GDM1 (cell line): Measurements from ENCODE around the gene PIK3CD.
"Not testable (repeated sequence)": the region's sequence is repeated elsewhere in the genome, so short reads cannot be mapped to it uniquely, and the experiment has no call there.

Experiments used
- DNase-seq: peaks from one replicate; lab custom pipeline; 2025; lab: John Stamatoyannopoulos, UW

PIK3CD gene

GRCh38 chr1:9621032-9621431, 30.5 kb upstream of the PIK3CD start:
- no peak for DNase-seq

- no peak for DNase-seq
Observed at GRCh38 chr1:9624081-9624480, 27.4 kb upstream of the PIK3CD start.

DNA sequence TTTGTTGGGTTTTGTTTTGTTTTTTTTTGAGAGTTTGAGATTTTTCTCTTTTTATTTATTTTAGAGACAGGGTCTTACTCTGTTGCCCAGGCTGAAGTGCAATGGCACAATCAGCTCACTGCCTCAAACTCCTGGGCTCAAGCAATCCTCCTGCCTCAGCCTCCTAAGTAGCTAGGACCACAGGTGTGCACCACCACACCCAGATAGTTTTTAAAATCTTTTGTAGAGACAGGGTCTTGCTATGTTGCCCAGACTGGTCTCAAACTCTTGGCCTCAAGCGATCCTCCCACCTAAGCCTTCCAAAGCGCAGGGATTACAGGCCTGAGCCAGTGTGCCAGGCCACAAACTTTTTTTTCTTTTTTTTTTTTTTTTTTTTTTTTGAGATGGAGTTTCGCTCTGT, 26.5 kb upstream of the PIK3CD start:
- DNase-seq: not testable (repeated sequence)

GRCh38 chr1:9626201-9626608, 25.3 kb upstream of the PIK3CD start:
- DNase-seq: no peak

- no peak for DNase-seq
Observed at GRCh38 chr1:9628541-9629444, 22.7 kb upstream of the PIK3CD start.

- DNase-seq: peak; percentile 78
Observed at GRCh38 chr1:9629445-9630201, 21.9 kb upstream of the PIK3CD start.

DNA sequence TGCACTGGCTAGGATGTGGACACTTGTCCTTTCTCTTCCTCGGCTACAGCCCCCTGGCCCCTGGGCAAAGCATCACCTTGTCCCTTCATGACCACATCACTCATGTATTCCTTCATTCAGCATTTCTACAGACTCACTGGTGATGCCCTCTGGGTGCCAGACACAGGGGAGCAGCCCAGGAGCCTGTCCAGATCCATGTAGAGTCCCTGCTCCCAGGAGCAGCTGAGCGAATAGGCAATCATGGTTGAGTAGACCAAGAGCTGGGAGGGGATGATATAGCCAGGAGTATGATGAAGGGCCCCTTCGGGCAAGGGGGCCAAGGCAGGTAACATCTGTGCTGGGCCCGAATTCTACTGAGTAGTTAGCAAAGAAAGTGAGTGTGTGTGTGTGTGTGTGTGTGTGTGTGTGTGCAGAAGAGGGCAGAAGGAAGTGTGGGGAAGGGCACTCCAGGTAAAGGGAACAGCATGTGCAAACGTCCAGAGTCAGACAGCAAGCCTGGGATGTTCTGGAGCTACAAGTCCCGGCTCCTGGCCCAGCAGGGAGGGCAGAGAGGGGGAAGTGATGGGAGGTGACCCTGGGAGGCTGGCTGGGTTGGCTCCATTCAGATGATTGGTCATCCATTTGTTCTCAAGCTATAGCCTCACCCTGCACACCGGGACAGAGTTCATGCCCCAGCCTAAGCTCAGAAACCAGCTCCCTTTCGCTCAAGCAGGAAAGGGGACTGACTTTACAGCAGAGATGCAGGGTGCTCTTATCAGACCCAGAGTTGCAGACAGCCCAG, 21.0 kb upstream of the PIK3CD start:
- DNase-seq: no peak

DNA sequence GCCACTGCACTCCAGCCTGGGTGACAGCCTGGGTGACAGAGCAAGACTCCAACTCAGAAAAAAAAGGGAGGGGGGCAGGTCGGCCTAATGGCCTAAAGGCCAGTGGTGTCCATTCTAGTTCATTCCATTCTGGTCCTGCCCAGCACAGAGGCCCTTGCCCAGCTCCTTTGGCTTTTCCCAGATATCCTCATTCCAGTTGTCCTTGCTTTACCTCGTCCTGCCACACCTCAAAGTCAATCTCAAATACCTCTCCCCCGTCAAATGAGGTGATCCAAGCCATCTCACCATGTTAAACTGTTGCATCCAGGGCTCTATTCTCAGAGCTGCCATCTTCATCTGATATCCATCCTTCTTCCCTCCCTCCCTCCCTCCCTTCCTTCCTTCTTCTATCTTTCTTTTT, 19.9 kb upstream of the PIK3CD start:
- DNase-seq: no peak

- DNase-seq: no peak
Observed at GRCh38 chr1:9633493-9633892, 18.0 kb upstream of the PIK3CD start.

- no peak for DNase-seq
Observed at GRCh38 chr1:9634582-9634981, 16.9 kb upstream of the PIK3CD start.

- no peak for DNase-seq
Observed at GRCh38 chr1:9639227-9639626, 12.3 kb upstream of the PIK3CD start.

DNA sequence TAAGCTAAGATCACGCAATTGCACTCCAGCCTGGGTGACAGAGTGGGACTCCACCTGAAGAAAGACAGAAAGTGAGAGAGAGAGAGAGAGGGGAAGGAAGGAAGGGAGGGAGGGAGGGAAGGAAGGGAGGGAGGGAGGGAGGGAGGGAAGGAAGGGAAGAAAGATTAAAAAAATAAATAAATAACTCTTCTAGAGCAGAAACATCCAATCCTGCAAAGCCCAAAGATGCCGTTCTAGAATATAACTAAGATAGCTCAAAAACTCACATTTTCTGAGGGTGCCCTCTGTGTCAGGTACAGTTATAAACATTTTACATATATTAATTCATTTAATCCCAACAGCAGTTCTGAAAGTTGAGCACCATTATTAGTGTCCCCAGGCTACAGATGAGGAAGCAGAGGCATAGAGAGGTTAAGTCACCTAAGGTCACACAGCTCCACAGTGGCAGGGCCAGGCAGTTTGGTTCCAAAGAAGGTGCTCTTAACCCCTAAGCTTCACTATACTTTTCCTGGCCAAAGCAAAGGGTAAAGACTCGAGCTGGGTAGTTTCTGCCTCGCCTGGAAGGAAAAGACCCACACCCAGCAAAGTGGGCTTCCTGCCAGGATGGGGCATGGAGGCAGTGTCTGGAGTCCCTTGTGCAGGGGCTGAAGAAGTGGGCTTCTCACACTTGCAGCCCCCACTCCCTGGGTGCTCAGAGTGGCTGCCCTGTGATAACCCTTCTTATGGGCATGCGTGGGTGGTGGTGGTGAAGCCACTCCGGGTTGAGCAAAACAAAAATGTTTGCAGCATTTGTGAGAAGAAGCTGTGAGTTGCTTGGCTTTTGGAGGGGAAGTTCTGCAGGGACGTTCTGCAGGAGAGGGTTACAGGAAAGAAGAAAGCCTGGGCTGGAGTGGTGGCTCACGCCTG, 7.9 kb upstream of the PIK3CD start:
- DNase-seq: no peak

DNA sequence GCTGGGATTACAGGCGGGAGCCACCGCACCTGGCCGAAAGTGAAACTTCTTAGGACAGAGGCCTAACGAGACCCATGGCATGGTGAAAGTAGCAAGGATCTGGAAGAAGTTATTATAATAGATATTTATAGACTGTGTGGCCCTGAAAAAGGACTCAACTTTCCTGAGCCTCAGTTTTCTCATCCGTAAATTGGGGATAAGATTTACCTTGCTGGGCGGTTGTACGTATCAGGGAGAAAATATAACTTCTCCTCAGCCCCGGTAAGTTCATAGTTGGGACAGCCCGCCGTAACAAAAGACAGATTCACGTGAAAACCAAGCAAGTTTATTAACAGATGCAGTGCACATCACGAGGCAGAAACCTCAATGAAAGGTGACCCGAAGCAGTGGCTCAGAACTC, 5.5 kb upstream of the PIK3CD start:
- DNase-seq: no peak

GRCh38 chr1:9648171-9648570, 3.4 kb upstream of the PIK3CD start:
- DNase-seq: no peak

GRCh38 chr1:9649769-9650168, 1.8 kb upstream of the PIK3CD start:
- no peak for DNase-seq

- no peak for DNase-seq
Observed at GRCh38 chr1:9651220-9651564, 339 bp upstream of the PIK3CD start.

GRCh38 chr1:9652379-9653209, 1.1 kb downstream of the PIK3CD start:
- DNase-seq: no peak

GRCh38 chr1:9653210-9653490, 1.6 kb downstream of the PIK3CD start:
- DNase-seq: no peak

- DNase-seq: no peak
Observed at GRCh38 chr1:9653491-9654050, 2.0 kb downstream of the PIK3CD start.

DNA sequence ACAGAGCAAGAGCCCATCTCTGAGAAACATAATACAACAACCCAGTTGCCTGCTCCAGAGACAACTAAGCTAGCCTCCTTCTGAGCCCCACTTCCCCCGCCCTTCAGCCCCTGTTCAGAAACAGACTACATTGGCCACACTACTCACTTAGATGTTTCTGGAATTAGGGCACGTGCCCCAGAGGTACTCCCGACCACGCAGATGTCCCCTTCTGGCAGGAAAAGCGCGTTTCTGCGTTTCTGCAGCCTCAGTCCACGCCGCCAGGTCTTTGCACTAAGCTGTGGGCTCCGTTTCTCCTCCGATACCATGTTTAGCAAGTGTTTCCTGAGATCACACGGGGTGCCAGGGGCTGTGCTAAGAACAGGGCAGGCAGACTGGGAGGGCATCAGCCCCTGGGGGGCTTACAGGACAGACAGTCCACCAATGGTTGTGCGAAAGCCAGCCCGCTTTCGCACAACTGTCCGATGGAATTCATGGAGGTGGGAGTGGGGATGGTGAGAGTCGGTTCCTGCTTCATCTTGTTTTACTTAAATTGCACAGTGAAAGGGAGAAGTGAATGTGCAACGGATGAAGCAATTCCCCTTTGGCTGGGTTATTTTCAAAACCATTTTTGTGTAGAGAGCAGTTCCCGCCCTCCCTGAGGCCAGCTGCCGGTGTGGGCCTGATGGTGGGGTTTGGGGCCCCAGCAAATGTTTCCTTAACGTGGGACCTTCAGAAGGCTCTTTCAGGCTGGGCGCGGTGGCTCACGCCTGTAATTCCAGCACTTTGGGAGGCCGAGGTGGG, 2.7 kb downstream of the PIK3CD start:
- DNase-seq: no peak
